Measurements from ENCODE around the gene FAM3D. TPM values are rescaled to one million over a fixed set of nuclear protein-coding genes. Genes with fewer than 3 reads are reported as not detected.
A peak's percentile ranks its signal among the peaks of the same experiment; 100 is the strongest.

The FAM3D gene
- total and polyA plus RNA-seq, 2 of the 8 experiments (the other 6 are each of a cell fraction or from before 2014, with no cell fraction given), result not detected

DNA sequence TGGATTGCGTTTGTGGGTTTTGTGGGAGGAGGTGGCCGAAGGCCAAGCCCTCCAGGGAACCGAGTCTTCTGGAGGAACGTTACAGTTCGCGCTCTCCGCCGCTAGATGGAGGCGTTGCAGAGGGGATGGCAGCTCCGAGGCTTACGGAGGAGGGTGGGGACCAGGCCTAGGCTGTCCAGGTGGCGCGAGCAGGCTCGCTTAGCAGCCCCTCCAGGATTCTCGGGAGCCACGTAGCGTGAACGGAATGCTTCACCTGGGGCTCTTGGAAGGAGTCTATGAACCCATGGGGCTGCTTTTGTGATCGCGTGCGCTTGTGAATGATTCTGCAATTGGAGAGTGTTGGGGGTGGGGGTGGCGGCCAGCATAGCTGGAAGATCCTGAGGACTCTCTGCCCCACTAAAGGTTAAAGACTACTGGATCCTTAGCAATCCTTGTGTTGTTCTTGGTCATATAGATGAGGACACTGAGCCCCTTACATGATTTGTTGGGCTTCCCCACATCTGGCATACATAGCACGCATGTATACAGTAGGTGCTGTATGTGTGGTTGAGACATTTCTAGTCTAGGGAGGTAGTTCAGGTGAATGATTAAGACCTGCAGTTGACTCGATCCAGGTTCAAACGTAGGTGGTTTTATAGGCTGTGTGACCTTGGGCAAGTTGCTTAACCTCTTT, 25.7 kb downstream of the FAM3D start:
- Histone ChIP-seq H2BK20ac (ENCODE audit: low read length) (no peak overlapping the region), H3K27me3 (replicated peaks in 1 of 4; ENCODE audit: control insufficient read depth in 3 of 4, extremely low read depth in 1 of 4, insufficient read depth in 3 of 4, low read length in 3 of 4) (peaks cover 15 to 53% (median 39%) of the 10 kb centered on the region in 4 experiments), H3K23ac (ENCODE audit: insufficient read length) (no peak overlapping the region), H3K79me2 (ENCODE audit: control insufficient read depth in 1 of 2, insufficient read depth in 2 of 2, low read length in 2 of 2) (no peaks in the 10 kb centered on the region), H4K20me1 (replicated peaks in 1 of 2; ENCODE audit: control insufficient read depth in 1 of 2, insufficient read depth in 2 of 2, low read length in 2 of 2) (peaks cover 0 to 2% of the 10 kb centered on the region in 2 experiments), H2AK5ac (ENCODE audit: low read depth, low read length) (no peak overlapping the region), H2BK120ac (replicated peaks; ENCODE audit: low read depth, low read length) (no peak overlapping the region), H2BK5ac (ENCODE audit: low read depth, low read length) (no peak overlapping the region), H2AFZ (ENCODE audit: low read length) (peak overlapping the region; percentile 24; the same call in 1 of the 2 replicates), H3K4me3 (ENCODE audit: extremely low read depth in 1 of 4, insufficient read depth in 2 of 4, low read depth in 3 of 4, low read length in 4 of 4) (peak overlapping the region in 1 of 4 experiments; percentile 7; a peak in 1 of 8 replicates), H3K4ac (replicated peaks; ENCODE audit: insufficient read length, low read depth, low read length) (no peak overlapping the region), H3K14ac (ENCODE audit: insufficient read length) (no peak overlapping the region), H3K23me2 (ENCODE audit: low read depth, low read length) (no peaks in the 10 kb centered on the region), H3K4me1 (replicated peaks in 1 of 4; ENCODE audit: control insufficient read depth in 3 of 4, insufficient read depth in 4 of 4, low read length in 3 of 4) (peaks cover 0 to 4% (median 0%) of the 10 kb centered on the region in 4 experiments; a peak in 3 of 7 replicates), H2BK12ac (ENCODE audit: low read depth, low read length) (no peak overlapping the region), H4K8ac (ENCODE audit: extremely low read depth, insufficient read depth, low read length) (no peak overlapping the region), H3K36me3 (ENCODE audit: control insufficient read depth in 2 of 4, insufficient read depth in 4 of 4, low read length in 3 of 4) (no peaks in the 10 kb centered on the region), H3K27ac (ENCODE audit: low read depth, low read length) (no peak overlapping the region), H4K91ac (replicated peaks; ENCODE audit: insufficient read length, low read length) (no peak overlapping the region), H3K4me2 (ENCODE audit: insufficient read depth in 1 of 2, low read depth in 2 of 2, low read length in 2 of 2) (peak overlapping the region in 1 of 2 experiments; percentile 35; a peak in 1 of 4 replicates), H3K79me1 (ENCODE audit: low read depth, low read length) (no peaks in the 10 kb centered on the region), H3K9me3 (ENCODE audit: insufficient read depth in 2 of 2, low read depth in 1 of 2, low read length in 1 of 2) (peaks cover 0 to 2% of the 10 kb centered on the region in 2 experiments; a peak in 1 of 4 replicates), H3K9ac (replicated peaks in 1 of 4; ENCODE audit: extremely low read depth in 1 of 4, low read depth in 3 of 4, low read length in 3 of 4) (no peak overlapping the region), H3K18ac (ENCODE audit: extremely low read depth, low read length) (no peak overlapping the region), H4K5ac (ENCODE audit: insufficient read length, low read depth, low read length) (no peak overlapping the region), H3K56ac (replicated peaks; ENCODE audit: insufficient read length, low read depth, low read length) (no peak overlapping the region), H2BK15ac (ENCODE audit: low read length) (no peak overlapping the region)
- POLR2A ChIA-PET (ENCODE audit: partially characterized antibody), result interaction anchor here (0.8 kb wide), 1 partner anchor 11 kb away, joined by 3 read pairs; no protein-coding TSS in a partner anchor
- peak; percentile 73 to 90 for DNase-seq (ENCODE audit: low read depth in 1 of 2, low spot score in 2 of 2)
- 25% methylated on average over 25 of the region's 25 CpGs; no CpG with 5 or more reads in 1 of the 2 experiments for WGBS, 2 experiments (ENCODE audit: extremely low coverage in 1 of 2, insufficient coverage in 1 of 2, insufficient read length in 1 of 2, insufficient replicate concordance in 2 of 2, low coverage in 1 of 2, low lambda C conversion rate in 2 of 2, missing lambda C conversion rate in 1 of 2)
- CTCF ChIA-PET (ENCODE audit: partially characterized antibody), result interaction anchor here (0.6 to 25.1 kb wide), 23 partner anchors 10 to 508 kb away, joined by 3 to 994 read pairs (median 4); partner anchors contain the start of gene FAM107A
- FAIRE-seq, result peak; percentile 98
- TF ChIP-seq SP2 (IDR thresholded peaks at IDR 0.05; ENCODE audit: low read length) (no peak), JUN (IDR thresholded peaks at IDR 0.05; ENCODE audit: low read depth, low read length) (no peak), ASH2L (IDR thresholded peaks at IDR 0.05; ENCODE audit: low read length) (peak; percentile 47), EZH2 (IDR thresholded peaks at IDR 0.05; ENCODE audit: low read depth, low read length, severe bottlenecking) (no peak), NRF1 (IDR thresholded peaks at IDR 0.05; ENCODE audit: low read depth, low read length) (no peak), FOSL1 (IDR thresholded peaks at IDR 0.05; ENCODE audit: insufficient read depth, low read depth, low read length) (no peak), RXRA (IDR thresholded peaks at IDR 0.05; ENCODE audit: insufficient read depth, low read depth, low read length) (no peak)
